Caco-2 (cell line): ENCODE data around the gene RNF208. TPM values are rescaled to one million over a fixed set of nuclear protein-coding genes. Genes with fewer than 3 reads are reported as not detected.

ENCODE experiments used
- BruUV-seq: library from RNA; stranded (reverse); fragments of 400-500 nt; replicated peaks from 2 replicates; lab custom pipeline; 2021; lab: Mats Ljungman, UMichigan
- CTCF ChIA-PET: fragments of 300-600 bp; sonication (Branson Sonifier 250); formaldehyde crosslinking; loops from one replicate; lab custom pipeline; 2022; ENCODE audit warnings: antibody characterized with exemption; lab: Charles Lee
- POLR2A ChIA-PET: fragments of 300-600 bp; sonication (Branson Sonifier 250); formaldehyde crosslinking; loops from one replicate; lab custom pipeline; 2022; ENCODE audit warnings: antibody characterized with exemption; lab: Charles Lee
- DNase-seq, 2 experiments: peaks; one replicate each; pipeline versions ENCODE4 v3.0.0 to v3.0.0-alpha.2; 2020 to 2022
- H3K27me3 ChIP-seq: replicated peaks from 2 replicates; pipeline ENCODE4 v1.6.0; 2011; ENCODE audit warnings: low read length; ENCODE audit not compliant: control insufficient read depth, insufficient read depth
- H3K36me3 ChIP-seq: 2 replicates; pipeline ENCODE4 v1.5.1; 2011; ENCODE audit warnings: low read length; ENCODE audit not compliant: control insufficient read depth, insufficient read depth
- H3K4me1 ChIP-seq: fragments of 250-450 bp; sonication (Bioruptor Pico); 2 replicates; pipeline ENCODE4 v1.5.1; 2020; ENCODE audit warnings: mild to moderate bottlenecking
- H3K4me3 ChIP-seq: 2 replicates; pipeline ENCODE4 v1.5.1; 2011; ENCODE audit warnings: low read depth, mild to moderate bottlenecking, control low read depth, low read length
- H3K9me3 ChIP-seq: fragments of 250-450 bp; sonication (Bioruptor Pico); 2 replicates; pipeline ENCODE4 v1.5.1; 2020; ENCODE audit warnings: mild to moderate bottlenecking, moderate library complexity
- H3K27ac Mint-ChIP-seq: one replicate; pipeline ENCODE4 v1.8.0; 2022; ENCODE audit warnings: mixed read lengths; ENCODE audit not compliant: unreplicated experiment
- H3K27me3 Mint-ChIP-seq: one replicate; pipeline ENCODE4 v1.8.0; 2022; ENCODE audit warnings: mixed read lengths; ENCODE audit not compliant: insufficient read depth, unreplicated experiment
- H3K36me3 Mint-ChIP-seq: one replicate; pipeline ENCODE4 v1.8.0; 2022; ENCODE audit warnings: mild to moderate bottlenecking, mixed read lengths; ENCODE audit not compliant: insufficient read depth, unreplicated experiment
- H3K4me1 Mint-ChIP-seq: one replicate; pipeline ENCODE4 v1.8.0; 2022; ENCODE audit warnings: low read depth, mixed read lengths; ENCODE audit not compliant: unreplicated experiment
- H3K4me3 Mint-ChIP-seq: one replicate; pipeline ENCODE4 v1.8.0; 2022; ENCODE audit warnings: mild to moderate bottlenecking, moderate library complexity, mixed read lengths; ENCODE audit not compliant: unreplicated experiment
- H3K9me3 Mint-ChIP-seq: one replicate; pipeline ENCODE4 v1.8.0; 2022; ENCODE audit warnings: mixed read lengths; ENCODE audit not compliant: unreplicated experiment
- CTCF ChIP-seq, 2 experiments: fragments of 200-600 bp in 1 of 2; IDR thresholded peaks; 1 replicate in 1 of 2; 2 replicates in 1 of 2; pipeline versions ENCODE4 v1.5.1 to v1.8.0; 2011 to 2022; ENCODE audit warnings: antibody characterized with exemption in 1 of 2, control low read depth in 1 of 2, inconsistent platforms in 1 of 2, low read depth in 1 of 2, low read length in 1 of 2, mild to moderate bottlenecking in 1 of 2, moderate library complexity in 1 of 2; ENCODE audit not compliant: insufficient read depth in 1 of 2, severe bottlenecking in 1 of 2, unreplicated experiment in 1 of 2
- intact Hi-C: fragments of 100-400 bp; cut with micrococcal nuclease; formaldehyde crosslinking; loops from one replicate; pipeline ENCODE4 v1.10.0; 2022; ENCODE audit not compliant: unreplicated experiment
- total RNA-seq: library from RNA; stranded (reverse); gene quantifications from 2 replicates; pipeline ENCODE4 v1.2.3, GENCODE V29; 2022

Gene RNF208
- total RNA-seq, 1 experiment from 2014 or later, result 6.5 TPM

GRCh38 chr9:137265496-137266161 is 43.6 kb upstream of the RNF208 start:
- no peak overlapping the region for H3K4me3 Mint-ChIP-seq
- no peaks in the 10 kb centered on the region for H3K9me3 Mint-ChIP-seq
- no peaks in the 10 kb centered on the region for H3K27me3 Mint-ChIP-seq
- no TSS peak for BruUV-seq
- CTCF ChIA-PET, result interaction anchor here (0.8 kb wide), 1 partner anchor 12 kb away, joined by 3 read pairs; no protein-coding TSS in a partner anchor
- intact Hi-C loops, result no loop called here
- no peaks in the 10 kb centered on the region for H3K27me3 ChIP-seq
- POLR2A ChIA-PET, result no interaction called here
- no peak overlapping the region for H3K27ac Mint-ChIP-seq
- no peak for DNase-seq
- TF ChIP-seq CTCF (IDR thresholded peaks at IDR 0.05; ENCODE audit: insufficient read depth in 1 of 2, low read depth in 1 of 2, low read length in 1 of 2, severe bottlenecking in 1 of 2, unreplicated experiment in 1 of 2), result no peak
- no peaks in the 10 kb centered on the region for H3K4me1 ChIP-seq
- no peaks in the 10 kb centered on the region for H3K4me1 Mint-ChIP-seq
- H3K4me3 ChIP-seq, result no peak overlapping the region
- H3K36me3 ChIP-seq, result peaks cover 3% of the 10 kb centered on the region
- no peaks in the 10 kb centered on the region for H3K9me3 ChIP-seq
- peaks cover 78% of the 10 kb centered on the region for H3K36me3 Mint-ChIP-seq

- H3K4me3 ChIP-seq, result no peak overlapping the region
- H3K4me3 Mint-ChIP-seq, result no peak overlapping the region
- no peaks in the 10 kb centered on the region for H3K4me1 ChIP-seq
- intact Hi-C loops, result no loop called here
- no peaks in the 10 kb centered on the region for H3K9me3 ChIP-seq
- H3K27me3 Mint-ChIP-seq, result no peaks in the 10 kb centered on the region
- ChIA-PET POLR2A (no interaction called here), CTCF (no interaction called here)
- BruUV-seq, result no TSS peak
- no peaks in the 10 kb centered on the region for H3K27me3 ChIP-seq
- peaks cover 68% of the 10 kb centered on the region for H3K36me3 Mint-ChIP-seq
- TF ChIP-seq CTCF (IDR thresholded peaks at IDR 0.05; ENCODE audit: insufficient read depth in 1 of 2, low read depth in 1 of 2, low read length in 1 of 2, severe bottlenecking in 1 of 2, unreplicated experiment in 1 of 2), result no peak
- no peaks in the 10 kb centered on the region for H3K4me1 Mint-ChIP-seq
- DNase-seq, result no peak
- peaks cover 3% of the 10 kb centered on the region for H3K36me3 ChIP-seq
- no peak overlapping the region for H3K27ac Mint-ChIP-seq
- no peaks in the 10 kb centered on the region for H3K9me3 Mint-ChIP-seq
Measured at GRCh38 chr9:137264067-137264466, 42.0 kb upstream of the RNF208 start.

- Mint-ChIP-seq H3K4me1 (no peaks in the 10 kb centered on the region), H3K36me3 (peaks cover 68% of the 10 kb centered on the region), H3K27me3 (no peaks in the 10 kb centered on the region), H3K9me3 (no peaks in the 10 kb centered on the region), H3K4me3 (no peak overlapping the region), H3K27ac (no peak overlapping the region)
- H3K4me1 ChIP-seq, result no peaks in the 10 kb centered on the region
- no peak overlapping the region for H3K4me3 ChIP-seq
- intact Hi-C loops, result no loop called here
- no peaks in the 10 kb centered on the region for H3K9me3 ChIP-seq
- POLR2A ChIA-PET, result no interaction called here
- BruUV-seq, result no TSS peak
- H3K36me3 ChIP-seq, result peaks cover 2% of the 10 kb centered on the region
- DNase-seq, result no peak
- CTCF ChIA-PET, result no interaction called here
- no peaks in the 10 kb centered on the region for H3K27me3 ChIP-seq
- no peak for TF ChIP-seq CTCF (IDR thresholded peaks at IDR 0.05; ENCODE audit: insufficient read depth in 1 of 2, low read depth in 1 of 2, low read length in 1 of 2, severe bottlenecking in 1 of 2, unreplicated experiment in 1 of 2)
Measured at GRCh38 chr9:137263506-137263905, 41.5 kb upstream of the RNF208 start.
